Left renal cortex interstitium (tissue), 4 donors: ENCODE data around the gene CACNA2D3. TPM values are rescaled to one million over a fixed set of nuclear protein-coding genes. Genes with fewer than 3 reads are reported as not detected.

Experiments used
- DNase-seq, 4 donors: peaks; one replicate each; pipeline ENCODE4 v3.0.0-alpha.2; 2013; ENCODE audit warnings: low read depth in 4 of 4, low spot score in 2 of 4, missing footprints in 1 of 4
- polyA plus RNA-seq, 4 donors: library from polyadenylated mRNA; unstranded; fragments of 120-200 nt; gene quantifications; one replicate each; pipeline ENCODE4 v1.2.1, GENCODE V29; 2013; ENCODE audit not compliant: insufficient read length in 4 of 4

The CACNA2D3 gene
- polyA plus RNA-seq, 4 donors = 1.2 to 2.1 (median 1.5) TPM

GRCh38 chr3:54550221-54550977, 428.0 kb downstream of the CACNA2D3 start:
- DNase-seq = no peak

GRCh38 chr3:54556630-54557029, 434.3 kb downstream of the CACNA2D3 start:
- no peak for DNase-seq

GRCh38 chr3:54557538-54558428, 435.4 kb downstream of the CACNA2D3 start:
- no peak for DNase-seq

GRCh38 chr3:54563501-54564200, 441.3 kb downstream of the CACNA2D3 start:
- no peak for DNase-seq

DNA sequence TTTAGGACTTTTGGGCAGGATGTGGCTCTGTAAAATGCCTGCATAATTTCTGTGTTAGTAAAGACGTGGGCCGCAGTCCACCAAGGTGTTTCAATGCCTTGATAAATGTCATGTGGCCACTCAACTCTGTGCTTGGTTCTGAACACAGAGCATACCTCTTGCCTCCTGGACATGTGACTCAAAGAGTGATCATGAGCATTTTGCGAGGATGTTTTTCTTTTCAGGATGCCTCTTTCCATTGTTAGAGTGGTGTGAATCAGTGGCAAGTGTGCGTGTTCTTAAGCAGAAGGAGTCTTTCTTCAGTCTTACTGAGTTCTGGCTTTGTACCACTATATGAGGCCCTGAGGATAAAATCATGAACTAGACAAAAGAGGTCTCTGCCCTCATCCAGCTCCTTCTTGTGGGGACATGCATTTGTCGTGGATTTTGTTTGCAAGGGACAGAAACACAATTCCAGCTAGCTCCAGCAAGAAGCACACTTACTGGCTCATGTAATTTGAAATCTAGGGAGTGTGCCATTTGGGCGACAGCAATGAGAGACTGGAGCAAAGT, 442.1 kb downstream of the CACNA2D3 start:
- no peak for DNase-seq

DNA sequence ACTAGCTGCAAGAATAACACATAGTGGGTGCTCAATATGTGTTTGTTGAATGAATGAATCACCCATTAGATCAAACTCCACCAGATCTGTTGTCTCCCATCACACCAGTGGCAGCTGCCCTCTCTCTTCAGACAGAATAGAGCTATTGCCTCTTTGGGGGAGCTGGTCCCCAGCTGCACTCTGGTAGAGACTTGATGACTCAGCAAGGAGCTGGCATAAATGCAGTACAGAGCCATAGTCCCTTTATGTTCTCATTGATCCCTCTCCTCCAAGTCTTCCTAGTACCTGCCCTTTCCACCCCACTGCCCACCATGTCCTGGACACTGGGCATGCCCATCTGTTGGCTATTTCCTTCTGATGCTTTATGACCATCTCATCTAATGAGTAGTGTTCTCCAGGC, 443.6 kb downstream of the CACNA2D3 start:
- no peak for DNase-seq

GRCh38 chr3:54567949-54568348, 445.6 kb downstream of the CACNA2D3 start:
- DNase-seq = no peak

DNA sequence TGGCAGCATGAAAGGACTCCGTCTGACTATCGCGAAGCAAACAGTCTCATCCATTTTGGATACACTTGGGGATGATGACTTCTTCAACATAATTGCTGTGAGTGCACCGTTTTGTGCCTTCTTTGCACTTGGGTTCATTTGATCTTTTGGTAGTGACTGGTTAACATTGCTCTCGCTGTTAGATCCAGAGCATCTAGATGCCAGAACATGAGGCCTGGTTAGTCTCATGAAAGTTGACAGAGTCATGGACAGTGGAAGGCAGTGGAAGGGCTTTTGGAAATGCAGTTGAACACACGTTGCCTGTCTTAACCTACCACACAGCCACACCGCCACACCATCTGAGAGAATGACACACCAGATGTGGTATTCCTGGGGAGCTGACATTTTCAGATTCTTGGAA, 447.7 kb downstream of the CACNA2D3 start:
- no peak for DNase-seq

- no peak for DNase-seq
These were observed 450.0 kb downstream of the CACNA2D3 start for GRCh38 chr3:54572197-54572895.

DNA sequence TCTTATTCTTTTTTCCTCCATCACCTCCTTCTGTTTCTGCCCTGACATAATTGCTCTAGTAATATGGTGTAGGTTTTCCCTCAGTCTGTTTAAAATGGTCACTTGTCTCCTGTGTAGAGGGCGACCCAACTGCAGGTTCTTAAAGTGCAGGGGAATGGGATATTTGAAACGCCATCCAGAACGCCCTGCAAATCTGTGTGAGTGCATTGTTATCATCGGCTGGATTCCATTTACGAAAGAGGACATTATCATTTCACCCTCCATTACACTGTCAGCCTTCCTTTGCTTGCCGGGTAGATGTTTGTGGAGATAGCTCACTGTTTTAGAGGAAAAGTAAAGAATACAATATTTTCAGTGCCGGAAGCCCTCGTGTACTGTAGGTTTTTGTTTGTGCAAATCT, 451.5 kb downstream of the CACNA2D3 start:
- DNase-seq = no peak

GRCh38 chr3:54574906-54575617, 452.7 kb downstream of the CACNA2D3 start:
- no peak for DNase-seq

- no peak for DNase-seq
These were observed 453.2 kb downstream of the CACNA2D3 start for GRCh38 chr3:54575618-54575960.

DNA sequence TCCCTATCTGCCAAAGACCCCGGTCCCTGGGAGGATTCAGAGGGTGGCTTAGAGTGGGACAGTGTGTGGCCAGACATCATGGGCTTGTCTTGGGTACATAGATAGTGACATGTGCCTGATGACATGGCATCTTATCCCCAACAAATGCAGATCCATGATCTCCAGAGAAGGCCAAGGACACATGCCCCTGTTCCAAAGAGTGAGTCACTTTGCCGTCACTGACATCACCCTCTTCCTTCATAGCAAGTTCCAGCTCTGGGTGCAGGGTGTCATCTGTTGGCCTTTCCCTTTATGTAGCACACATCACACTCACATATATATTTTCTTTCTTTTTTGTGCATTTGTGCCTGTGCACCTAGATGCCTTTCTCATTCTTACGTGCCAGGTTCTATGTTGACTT, 455.0 kb downstream of the CACNA2D3 start:
- no peak for DNase-seq

DNA sequence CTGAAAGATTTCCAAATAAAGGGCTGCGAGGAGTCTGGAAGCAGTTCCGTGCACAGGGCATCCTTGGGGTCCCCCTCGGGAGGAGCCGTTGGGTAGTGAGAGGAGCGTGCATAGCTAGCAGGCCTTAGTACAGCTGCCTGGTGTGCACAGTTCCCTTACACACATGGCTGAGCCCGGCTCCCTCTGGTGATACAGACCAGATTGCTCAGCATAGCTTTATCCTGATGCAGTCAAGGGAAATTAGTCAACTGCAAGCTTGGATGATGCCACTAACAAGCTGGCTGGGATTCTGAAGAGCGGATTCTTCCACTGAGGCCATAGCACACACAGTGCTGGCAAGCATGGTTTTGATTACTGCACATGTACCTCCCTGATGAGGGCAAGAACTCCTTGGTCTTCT, 456.1 kb downstream of the CACNA2D3 start:
- DNase-seq = no peak

- no peak for DNase-seq
These were observed 458.1 kb downstream of the CACNA2D3 start for GRCh38 chr3:54580453-54580852.

DNA sequence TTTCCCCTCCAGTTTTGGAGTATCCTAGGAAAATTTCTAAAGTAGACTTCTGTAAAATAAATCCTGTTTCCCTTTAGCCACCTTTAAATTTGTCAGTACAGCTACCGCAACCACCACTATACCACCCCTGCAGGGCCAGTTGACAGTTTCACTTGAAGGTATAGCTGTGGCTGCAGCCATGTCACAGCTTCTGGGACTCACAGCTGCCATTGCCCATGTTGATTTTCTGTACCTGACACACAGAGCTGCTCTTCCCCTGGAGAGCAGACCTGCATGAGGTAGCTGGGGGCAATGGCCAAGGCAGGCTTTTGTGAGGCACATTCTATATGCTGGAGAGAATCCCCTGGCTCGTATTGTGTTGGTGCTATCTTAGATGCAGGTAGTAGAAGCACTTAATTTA, 460.1 kb downstream of the CACNA2D3 start:
- DNase-seq = no peak

- no peak for DNase-seq
These were observed 468.8 kb downstream of the CACNA2D3 start for GRCh38 chr3:54591157-54591556.

DNA sequence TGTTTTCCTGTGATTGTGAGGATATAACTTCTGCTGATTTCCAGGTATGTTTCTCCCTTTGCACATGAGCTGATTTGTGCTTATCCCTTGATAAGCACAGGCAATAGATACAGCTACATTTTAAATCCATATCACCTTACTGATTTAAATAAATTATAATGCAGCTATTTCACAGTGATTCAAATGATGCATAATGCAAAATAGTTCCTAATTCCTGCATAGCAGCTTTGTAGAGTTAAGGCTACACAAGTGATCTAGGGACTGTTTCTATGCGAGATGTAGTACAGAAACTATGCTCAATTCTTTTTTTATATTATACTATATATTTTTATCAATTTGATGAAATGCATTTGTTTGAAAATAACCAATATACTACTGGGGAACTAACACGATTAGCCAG, 471.3 kb downstream of the CACNA2D3 start:
- DNase-seq = no peak

GRCh38 chr3:54596087-54596486, 473.7 kb downstream of the CACNA2D3 start:
- DNase-seq = no peak

DNA sequence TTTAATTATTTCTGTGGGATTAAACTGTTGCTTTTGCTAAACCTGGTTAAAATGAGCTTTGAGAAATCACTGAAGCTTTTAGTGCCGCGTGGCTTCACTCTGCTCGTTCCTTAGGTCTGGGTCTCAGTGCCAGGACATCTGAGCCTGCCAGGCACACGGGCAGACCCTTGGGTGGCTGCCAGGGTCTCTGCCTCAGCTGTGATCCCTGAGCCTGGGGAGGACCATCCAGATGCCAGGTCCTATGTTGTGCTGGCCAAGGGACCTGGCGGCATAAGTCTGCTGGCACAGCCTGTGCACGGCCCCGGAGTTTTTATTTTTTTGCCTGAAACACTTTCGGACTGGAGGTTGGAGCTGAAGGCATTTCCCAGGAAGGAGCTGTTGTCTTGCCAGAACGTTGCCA, 477.4 kb downstream of the CACNA2D3 start:
- no peak for DNase-seq
